Head of caudate nucleus (tissue), 42 donors: ENCODE results near the gene VWA5A.
A peak's percentile ranks its signal among the peaks of the same experiment; 100 is the strongest.

Source experiments
- DNase-seq, 42 donors: peaks; one replicate each; pipeline versions ENCODE4 v3.0.0 to v3.0.0-alpha.2; 2020 to 2021; ENCODE audit warnings: mixed read lengths in 7 of 42
- intact Hi-C: fragments of 100-400 bp; cut with DNase I; formaldehyde crosslinking; loops from one replicate; pipeline ENCODE4 v1.15.0; 2022

VWA5A gene

DNA sequence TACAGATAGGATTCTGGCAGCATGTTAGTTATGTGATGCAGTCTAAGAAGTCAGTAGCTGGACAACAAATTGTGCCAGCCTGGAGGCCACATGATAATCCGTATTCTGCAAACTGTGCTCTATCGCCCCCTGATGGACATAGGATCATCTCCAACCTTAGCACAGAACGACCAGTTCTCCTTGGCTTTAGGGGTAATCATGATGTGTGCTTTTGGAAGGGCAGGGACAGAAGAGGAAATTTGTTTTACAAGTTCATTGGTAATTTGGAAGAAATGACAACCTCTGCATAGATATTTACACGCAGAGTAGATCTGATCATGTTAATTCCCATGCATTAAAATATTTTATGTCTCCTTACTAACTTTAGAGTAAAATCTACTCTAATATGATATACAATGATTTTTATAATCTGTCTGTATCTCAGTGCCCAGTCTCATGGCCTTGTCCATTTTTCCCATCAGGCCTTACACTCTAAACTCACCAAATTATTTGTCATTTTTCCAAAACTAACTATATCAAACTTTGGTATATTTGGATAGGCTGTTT is 80.0 kb downstream of the VWA5A start:
- peak in 3 of 42 donors; percentile 2 to 37 (median 5) for DNase-seq
- intact Hi-C loops: no loop called here
